Natural killer cell (primary cell): ENCODE results near the gene RNF212B. TPM values are rescaled to one million over a fixed set of nuclear protein-coding genes. Genes with fewer than 3 reads are reported as not detected.
"Not testable (repeated sequence)": the region's sequence is repeated elsewhere in the genome, so short reads cannot be mapped to it uniquely, and the experiment has no call there.

Experiments used
- ATAC-seq, 3 donors: fragments of 150-1000 bp in 2 of 3; fragments of 200-7000 bp in 1 of 3; cut with Tn5 transposase; 1 replicate in 1 of 3; 2 replicates in 2 of 3; pipeline ENCODE4 v1.10.0; 2021; ENCODE audit warnings: mild to moderate bottlenecking in 2 of 3, moderate library complexity in 2 of 3
- DNase-seq, 2 donors: peaks; one replicate each; pipeline versions ENCODE4 v3.0.0 to v3.0.0-alpha.2; 2013 to 2021; ENCODE audit warnings: mixed read lengths in 1 of 2
- H3K27ac ChIP-seq: one replicate; pipeline ENCODE4 v1.5.1; 2013; ENCODE audit warnings: mild to moderate bottlenecking, low read length
- H3K27me3 ChIP-seq: one replicate; pipeline ENCODE4 v1.6.1; 2013; ENCODE audit warnings: low read length; ENCODE audit not compliant: control insufficient read depth, insufficient read depth
- H3K36me3 ChIP-seq: one replicate; pipeline ENCODE4 v1.6.1; 2013; ENCODE audit warnings: low read length; ENCODE audit not compliant: control insufficient read depth, insufficient read depth
- H3K4me1 ChIP-seq: one replicate; pipeline ENCODE4 v1.6.1; 2013; ENCODE audit warnings: low read length; ENCODE audit not compliant: control insufficient read depth, insufficient read depth
- H3K4me3 ChIP-seq: one replicate; pipeline ENCODE4 v1.5.1; 2013; ENCODE audit warnings: low read length
- H3K9me3 ChIP-seq: one replicate; pipeline ENCODE4 v1.6.1; 2013; ENCODE audit warnings: low read length; ENCODE audit not compliant: control insufficient read depth, insufficient read depth
- H3K27ac Mint-ChIP-seq, 2 donors: one replicate each; pipeline ENCODE4 v1.8.0; 2022; ENCODE audit warnings: mild to moderate bottlenecking in 2 of 2, mixed read lengths in 2 of 2, moderate library complexity in 1 of 2
- H3K27me3 Mint-ChIP-seq, 2 donors: one replicate each; pipeline ENCODE4 v1.8.0; 2022; ENCODE audit warnings: low read depth in 2 of 2, mixed read lengths in 2 of 2
- H3K36me3 Mint-ChIP-seq: one replicate; pipeline ENCODE4 v1.8.0; 2022; ENCODE audit warnings: mixed read lengths
- H3K4me1 Mint-ChIP-seq, 2 donors: one replicate each; pipeline ENCODE4 v1.8.0; 2022; ENCODE audit warnings: mixed read lengths in 2 of 2
- H3K4me3 Mint-ChIP-seq: one replicate; pipeline ENCODE4 v1.8.0; 2022; ENCODE audit warnings: mild to moderate bottlenecking, moderate library complexity, mixed read lengths
- H3K9me3 Mint-ChIP-seq, 2 donors: one replicate each; pipeline ENCODE4 v1.8.0; 2022; ENCODE audit warnings: mixed read lengths in 2 of 2
- WGBS: methylation state at CpG from one replicate; pipeline ENCODE4 v1.1.7; 2013; ENCODE audit warnings: missing lambda C conversion rate; ENCODE audit not compliant: insufficient coverage; 5-methylcytosine and 5-hydroxymethylcytosine counted together
- intact Hi-C: fragments of 100-400 bp; cut with micrococcal nuclease; formaldehyde crosslinking; loops from one replicate; pipeline ENCODE4 v1.14.2; 2022
- total RNA-seq, 4 donors: library from RNA; stranded (reverse); fragments of 120-200 nt in 1 of 4; gene quantifications; one replicate each; pipeline versions ENCODE4 v1.2.3 to v1.2.4, GENCODE V29; 2013 to 2022
- TF ChIP-seq, protein P1 (sequence below): fragments of 200-600 bp; IDR thresholded peaks from one replicate; pipeline ENCODE4 v1.8.0; 2022; ENCODE audit warnings: antibody characterized with exemption

RNF212B gene
- total RNA-seq, 3 donors from 2014 or later (not counting 1 experiment from before 2014, with no cell fraction given): not detected

DNA sequence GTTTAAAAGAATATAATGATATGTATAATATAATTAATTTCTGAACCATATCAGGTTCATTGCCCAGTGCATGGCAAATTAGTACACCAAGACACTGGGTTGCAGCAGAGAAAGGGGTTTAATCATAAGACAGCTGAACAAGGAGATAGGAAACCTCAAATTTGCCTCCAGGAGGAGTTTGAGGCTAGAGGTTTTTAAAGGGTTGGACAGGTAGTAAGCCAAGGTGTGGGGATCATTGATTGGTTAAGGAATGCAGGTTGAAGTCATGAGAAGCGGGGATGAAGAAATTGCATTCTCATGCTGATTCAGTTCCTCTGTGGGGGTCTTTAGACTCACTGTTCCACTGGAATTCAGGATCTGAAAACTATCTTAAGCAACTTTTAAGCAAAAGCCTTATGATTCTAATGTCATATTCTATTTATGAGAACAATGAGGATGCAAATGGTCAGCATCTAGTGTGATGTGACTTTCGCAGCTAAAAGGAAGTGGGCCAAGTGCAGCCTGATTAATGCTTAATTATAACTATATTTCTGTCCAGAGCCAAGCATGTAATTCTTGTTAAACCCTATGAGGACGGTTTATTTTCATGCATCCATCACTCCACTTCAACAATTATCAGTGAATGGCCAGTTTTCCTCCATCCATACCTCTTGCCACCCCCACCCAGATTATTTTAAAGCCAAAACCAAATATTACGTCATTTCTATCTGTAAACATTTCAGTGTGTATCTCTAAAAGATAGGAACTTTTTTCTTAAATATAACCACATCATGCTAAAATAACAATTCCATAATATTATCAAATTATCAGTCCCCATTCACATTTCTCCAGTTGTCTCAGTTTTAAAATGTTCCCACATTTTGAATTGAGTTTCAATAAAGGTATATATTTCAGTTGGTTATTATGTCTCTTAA is 14.9 kb downstream of the RNF212B start:
- Mint-ChIP-seq H3K4me1 (no peaks in the 10 kb centered on the region), H3K4me3 (no peak overlapping the region), H3K27ac (no peak overlapping the region), H3K9me3 (no peaks in the 10 kb centered on the region), H3K36me3 (no peaks in the 10 kb centered on the region), H3K27me3 (peaks cover 8 to 25% of the 10 kb centered on the region in 2 donors)
- H3K36me3 ChIP-seq: no peaks in the 10 kb centered on the region
- H3K27ac ChIP-seq: no peak overlapping the region
- no peak for ATAC-seq
- no peak overlapping the region for H3K4me3 ChIP-seq
- 64% methylated on average over 4 of the region's 4 CpGs for WGBS
- H3K4me1 ChIP-seq: no peaks in the 10 kb centered on the region
- no peak for DNase-seq
- TF ChIP-seq, protein P1, sequence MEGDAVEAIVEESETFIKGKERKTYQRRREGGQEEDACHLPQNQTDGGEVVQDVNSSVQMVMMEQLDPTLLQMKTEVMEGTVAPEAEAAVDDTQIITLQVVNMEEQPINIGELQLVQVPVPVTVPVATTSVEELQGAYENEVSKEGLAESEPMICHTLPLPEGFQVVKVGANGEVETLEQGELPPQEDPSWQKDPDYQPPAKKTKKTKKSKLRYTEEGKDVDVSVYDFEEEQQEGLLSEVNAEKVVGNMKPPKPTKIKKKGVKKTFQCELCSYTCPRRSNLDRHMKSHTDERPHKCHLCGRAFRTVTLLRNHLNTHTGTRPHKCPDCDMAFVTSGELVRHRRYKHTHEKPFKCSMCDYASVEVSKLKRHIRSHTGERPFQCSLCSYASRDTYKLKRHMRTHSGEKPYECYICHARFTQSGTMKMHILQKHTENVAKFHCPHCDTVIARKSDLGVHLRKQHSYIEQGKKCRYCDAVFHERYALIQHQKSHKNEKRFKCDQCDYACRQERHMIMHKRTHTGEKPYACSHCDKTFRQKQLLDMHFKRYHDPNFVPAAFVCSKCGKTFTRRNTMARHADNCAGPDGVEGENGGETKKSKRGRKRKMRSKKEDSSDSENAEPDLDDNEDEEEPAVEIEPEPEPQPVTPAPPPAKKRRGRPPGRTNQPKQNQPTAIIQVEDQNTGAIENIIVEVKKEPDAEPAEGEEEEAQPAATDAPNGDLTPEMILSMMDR: no peak
- H3K9me3 ChIP-seq: no peaks in the 10 kb centered on the region
- intact Hi-C loops: no loop called here
- no peaks in the 10 kb centered on the region for H3K27me3 ChIP-seq

GRCh38 chr14:23258256-23258655 is 20.5 kb downstream of the RNF212B start:
- H3K27ac Mint-ChIP-seq: no peak overlapping the region
- no peaks in the 10 kb centered on the region for H3K9me3 ChIP-seq

DNA sequence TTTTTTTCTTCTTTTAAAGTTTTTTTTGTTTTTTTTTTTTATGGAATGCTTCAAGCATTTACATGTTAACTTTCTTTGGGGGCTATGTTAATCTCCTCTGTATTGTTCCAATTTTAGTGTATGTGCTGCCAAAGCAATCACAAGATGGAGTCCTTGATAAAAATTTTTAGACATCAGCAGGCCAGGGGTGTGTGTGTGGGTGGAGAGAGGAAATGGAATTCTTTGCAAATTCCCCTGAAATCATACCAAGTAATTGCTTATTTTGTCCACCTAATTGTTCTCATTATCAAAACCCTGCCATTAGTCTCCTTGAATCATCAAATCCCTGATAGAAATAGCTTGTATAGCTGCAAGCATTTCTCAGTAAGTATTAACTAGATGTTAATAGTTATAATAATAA is 21.7 kb downstream of the RNF212B start:
- intact Hi-C loops: no loop called here
- Mint-ChIP-seq H3K36me3 (no peaks in the 10 kb centered on the region), H3K4me3 (no peak overlapping the region), H3K4me1 (no peaks in the 10 kb centered on the region), H3K27me3 (peaks cover 17 to 24% of the 10 kb centered on the region in 2 donors), H3K27ac (no peak overlapping the region), H3K9me3 (no peaks in the 10 kb centered on the region)
- Histone ChIP-seq H3K27me3 (peaks cover 9% of the 10 kb centered on the region), H3K4me3 (no peak overlapping the region), H3K27ac (no peak overlapping the region), H3K4me1 (no peaks in the 10 kb centered on the region), H3K36me3 (no peaks in the 10 kb centered on the region), H3K9me3 (no peaks in the 10 kb centered on the region)
- DNase-seq (no peak), ATAC-seq (no peak)
- TF ChIP-seq, protein P1: no peak

More at GRCh38 chr14:23258256-23258655, 20.5 kb downstream of the RNF212B start:
- Histone ChIP-seq H3K4me1 (no peaks in the 10 kb centered on the region), H3K4me3 (no peak overlapping the region), H3K36me3 (no peaks in the 10 kb centered on the region), H3K27me3 (peaks cover 9% of the 10 kb centered on the region), H3K27ac (no peak overlapping the region)
- Mint-ChIP-seq H3K4me3 (no peak overlapping the region), H3K36me3 (no peaks in the 10 kb centered on the region), H3K9me3 (no peaks in the 10 kb centered on the region), H3K27me3 (peaks cover 21% of the 10 kb centered on the region in 2 donors), H3K4me1 (no peaks in the 10 kb centered on the region)
- WGBS: 95% methylated on average over 5 of the region's 5 CpGs
- ATAC-seq (no peak), DNase-seq (no peak)
- TF ChIP-seq, protein P1: no peak
- intact Hi-C loops: no loop called here

DNA sequence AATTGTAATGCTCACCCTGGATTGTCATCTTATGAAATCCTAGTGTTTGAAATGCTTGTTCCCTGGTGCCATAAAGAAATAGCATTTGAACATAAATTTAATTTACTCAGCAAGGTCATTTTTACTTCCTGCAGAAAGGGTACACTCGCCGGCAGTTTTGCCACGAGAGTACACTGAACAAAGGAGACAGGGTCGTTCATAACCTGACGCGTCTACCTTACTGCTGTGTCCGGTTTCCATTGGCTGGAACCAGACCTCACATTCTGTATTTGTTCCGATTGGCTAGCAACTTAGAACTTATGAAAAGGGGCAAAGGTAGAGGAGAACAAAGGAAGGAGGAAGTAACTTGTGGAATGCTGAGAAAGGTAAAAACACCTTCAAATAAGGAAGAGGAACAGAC is 23.1 kb downstream of the RNF212B start:
- not testable (repeated sequence) for H3K27ac ChIP-seq, H3K9me3 ChIP-seq, H3K4me3 ChIP-seq, H3K36me3 Mint-ChIP-seq, H3K4me3 Mint-ChIP-seq, ATAC-seq, H3K9me3 Mint-ChIP-seq, H3K27ac Mint-ChIP-seq, DNase-seq, H3K4me1 ChIP-seq, H3K36me3 ChIP-seq, H3K4me1 Mint-ChIP-seq, H3K27me3 ChIP-seq
- peaks cover 17 to 29% of the 10 kb centered on the region in 2 donors for H3K27me3 Mint-ChIP-seq
- intact Hi-C loops: loop anchor here (10.0 kb wide), 1 partner anchor 64 kb away; the partner anchor contains the start of gene PABPN1
- 72% methylated on average over 8 of the region's 8 CpGs for WGBS
